Hair follicle dermal papilla cell (primary cell): ENCODE data around the gene CFAP57. TPM values are rescaled to one million over a fixed set of nuclear protein-coding genes. Genes with fewer than 3 reads are reported as not detected.

Experiments used
- small RNA-seq: library from RNA; depleted of rRNA; stranded (forward); fragments of <200 nt; gene quantifications from one replicate; pipeline ENCODE3, GENCODE V24; 2012
- total RNA-seq: library from RNA; depleted of rRNA; stranded (reverse); fragments of >200 nt; gene quantifications from 2 replicates; pipeline ENCODE4 v1.2.3, GENCODE V29; 2012

CFAP57 gene
- total RNA-seq: 0.61 and 0.81 TPM in 2 replicates

GRCh38 chr1:43171876-43172526 is at the start of gene CFAP57, which contains the start of gene EBNA1BP2:
TSS of gene CFAP57 (plus strand) at chr1:43172330. CDS start at chr1:43172754, 424 bp downstream.
TSS of gene EBNA1BP2 (minus strand) at chr1:43172290. CDS start at chr1:43172118, 172 bp downstream.

DNA sequence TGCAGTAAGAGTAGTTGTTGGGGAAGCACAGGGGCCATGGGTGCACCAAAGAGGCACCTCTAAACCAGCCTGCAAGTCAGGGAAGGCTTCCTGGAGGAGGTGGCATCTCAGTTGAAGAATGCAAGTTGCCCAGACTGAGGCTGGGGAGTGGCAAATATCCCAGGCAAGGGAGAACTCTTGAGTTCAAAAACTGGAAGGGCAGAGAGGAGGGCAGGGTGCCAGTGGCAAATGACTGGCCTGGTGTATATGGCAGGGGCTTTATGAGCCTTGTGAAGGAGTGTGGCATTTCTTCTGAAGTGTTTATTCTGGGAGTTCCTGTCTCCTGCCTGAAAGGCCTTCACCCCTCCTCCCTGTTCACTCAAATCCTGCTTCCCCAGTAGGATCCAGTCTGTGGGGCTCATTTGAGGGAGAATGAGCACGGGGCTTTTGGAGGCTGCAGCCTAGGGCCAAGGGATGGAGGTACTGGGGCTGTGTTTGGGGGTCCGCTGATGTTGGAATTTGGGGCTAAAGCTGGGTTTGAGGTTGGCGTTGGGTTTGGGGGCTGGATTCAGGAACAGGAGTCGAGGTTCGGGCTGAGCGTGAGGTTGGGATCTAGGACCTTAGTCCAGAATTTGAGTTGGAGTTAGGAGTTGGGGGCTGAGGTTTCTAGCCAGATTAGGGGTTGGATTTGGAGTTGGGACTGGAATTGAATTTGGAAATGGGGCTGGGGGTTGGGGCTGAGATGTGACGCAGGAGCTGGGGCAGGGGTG is 97.7 kb downstream of the CFAP57 start, which contains the start of gene TMEM125:
Gene TMEM125, plus strand, starts transcription at position 357 of the 749 bp plus-strand sequence. CDS start 2,740 bp downstream, outside the sequence.

DNA sequence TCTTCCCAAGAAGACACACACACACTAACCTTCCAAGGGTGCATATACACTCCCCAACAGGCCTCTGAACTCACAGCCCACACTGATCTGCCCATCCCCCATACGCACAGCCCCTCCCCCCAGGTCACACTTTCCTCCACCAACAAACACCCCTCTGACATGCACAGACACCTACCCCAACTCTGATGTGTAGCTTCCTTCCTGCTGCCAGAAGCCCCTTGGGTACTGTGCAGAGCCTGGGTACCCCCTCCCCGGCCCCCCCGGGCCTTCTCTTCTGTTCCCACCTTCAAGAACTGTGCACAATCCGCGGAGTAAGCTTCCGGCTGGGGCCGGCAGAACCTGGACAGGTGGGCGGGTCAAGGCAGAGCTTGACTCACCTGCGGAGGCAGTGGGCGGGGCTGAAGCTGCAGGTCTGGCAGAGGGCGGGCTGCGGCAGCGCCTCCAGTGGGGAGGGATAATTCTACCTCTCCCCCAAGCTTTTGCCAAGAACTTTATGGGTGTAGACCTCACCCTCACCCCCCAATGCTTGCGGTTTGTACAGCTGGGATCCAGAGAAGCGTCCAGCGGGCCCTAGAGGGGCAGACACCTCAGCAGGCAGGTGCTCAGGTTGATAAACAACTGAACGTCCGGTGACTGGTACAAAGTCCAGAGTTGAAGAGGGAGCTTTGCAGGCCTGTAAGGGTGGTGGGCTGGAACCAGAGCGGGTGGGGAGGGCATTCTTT is 113.3 kb downstream of the CFAP57 start, which contains the start of gene C1orf210:
Gene C1orf210, minus strand, starts transcription at position 313 of the 722 bp plus-strand sequence. CDS start 2,311 bp downstream, outside the sequence.

GRCh38 chr1:43300378-43301094 is 128.4 kb downstream of the CFAP57 start, which contains the start of gene TIE1:
TSS of gene TIE1 (plus strand) at chr1:43300982. CDS start at chr1:43301072, 90 bp downstream.

Small RNAs within 50 kb of the gene (small RNA-seq; reads per million reads assigned to genes)
- not detected for gene RNA5SP46

Other genes with a start within 250 kb of the CFAP57 start
- gene SLC2A1, start 213.5 kb upstream of the CFAP57 start, total RNA-seq: 114 TPM in 2 replicates
- 33.5 and 35.7 TPM in 2 replicates for gene EBNA1BP2, start within 50 bp of the CFAP57 start, total RNA-seq
- not detected in 2 replicates for gene TMEM125, start 97.7 kb downstream of the CFAP57 start, total RNA-seq
- gene C1orf210, start 113.3 kb downstream of the CFAP57 start, total RNA-seq: not detected in 2 replicates
- not detected in 2 replicates for gene TIE1, start 128.7 kb downstream of the CFAP57 start, total RNA-seq
- gene MPL, start 165.5 kb downstream of the CFAP57 start, total RNA-seq: 0.65 TPM in 1 of 2 replicates, not detected in the other
- 7.2 and 7.6 TPM in 2 replicates for gene CDC20, start 186.7 kb downstream of the CFAP57 start, total RNA-seq
- 39.9 and 61.0 TPM in 2 replicates for gene ELOVL1, start 195.7 kb downstream of the CFAP57 start, total RNA-seq
- 58.7 and 69.8 TPM in 2 replicates for gene MED8, start 217.5 kb downstream of the CFAP57 start, total RNA-seq
- gene SZT2, start 217.6 kb downstream of the CFAP57 start, total RNA-seq: 43.7 and 53.1 TPM in 2 replicates